ENCODE data around the gene SPRED2. TPM values are rescaled to one million over a fixed set of nuclear protein-coding genes. Genes with fewer than 3 reads are reported as not detected.
"Not testable (repeated sequence)": the region's sequence is repeated elsewhere in the genome, so short reads cannot be mapped to it uniquely, and the experiment has no call there.

The SPRED2 gene
- total and polyA plus RNA-seq, 8 donors: 6.4 to 23.3 (median 11.5) TPM

DNA sequence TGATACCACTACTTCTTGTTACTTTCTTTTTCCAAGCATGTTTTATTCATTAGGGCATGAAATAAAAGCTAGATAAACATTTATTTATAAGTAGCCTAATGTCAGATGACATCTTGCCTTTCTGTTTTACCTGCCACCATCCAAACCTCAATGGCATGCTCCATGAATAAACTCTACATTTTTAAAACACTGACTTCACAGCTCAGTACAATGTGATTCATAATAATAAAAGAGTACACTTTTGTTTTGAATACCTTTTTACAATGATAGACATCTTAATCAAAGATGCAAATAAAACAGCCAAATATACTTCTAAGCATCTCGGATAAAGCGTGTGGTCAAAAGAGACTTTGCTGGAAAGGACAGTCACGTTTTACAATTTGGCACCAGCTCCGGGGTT, 88.2 kb downstream of the SPRED2 start:
- intact Hi-C loops (cut with DNase I; ENCODE audit: low total_unique reads): no loop called here
- H3K27me3 ChIP-seq: no peaks in the 10 kb centered on the region
- WGBS, 5 donors: 86 to 91% (median 87%) methylated on average over 4 of the region's 4 CpGs
- no peak overlapping the region for H3K27ac ChIP-seq
- peaks cover 0 to 11% (median 4%) of the 10 kb centered on the region in 4 donors for H3K36me3 ChIP-seq
- TF ChIP-seq, protein P1, sequence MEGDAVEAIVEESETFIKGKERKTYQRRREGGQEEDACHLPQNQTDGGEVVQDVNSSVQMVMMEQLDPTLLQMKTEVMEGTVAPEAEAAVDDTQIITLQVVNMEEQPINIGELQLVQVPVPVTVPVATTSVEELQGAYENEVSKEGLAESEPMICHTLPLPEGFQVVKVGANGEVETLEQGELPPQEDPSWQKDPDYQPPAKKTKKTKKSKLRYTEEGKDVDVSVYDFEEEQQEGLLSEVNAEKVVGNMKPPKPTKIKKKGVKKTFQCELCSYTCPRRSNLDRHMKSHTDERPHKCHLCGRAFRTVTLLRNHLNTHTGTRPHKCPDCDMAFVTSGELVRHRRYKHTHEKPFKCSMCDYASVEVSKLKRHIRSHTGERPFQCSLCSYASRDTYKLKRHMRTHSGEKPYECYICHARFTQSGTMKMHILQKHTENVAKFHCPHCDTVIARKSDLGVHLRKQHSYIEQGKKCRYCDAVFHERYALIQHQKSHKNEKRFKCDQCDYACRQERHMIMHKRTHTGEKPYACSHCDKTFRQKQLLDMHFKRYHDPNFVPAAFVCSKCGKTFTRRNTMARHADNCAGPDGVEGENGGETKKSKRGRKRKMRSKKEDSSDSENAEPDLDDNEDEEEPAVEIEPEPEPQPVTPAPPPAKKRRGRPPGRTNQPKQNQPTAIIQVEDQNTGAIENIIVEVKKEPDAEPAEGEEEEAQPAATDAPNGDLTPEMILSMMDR (IDR thresholded peaks at IDR 0.05): no peak
- TF ChIP-seq POLR2A (IDR thresholded peaks at IDR 0.05) (no peak), EP300 (IDR thresholded peaks at IDR 0.05) (no peak), POLR2AphosphoS5 (IDR thresholded peaks at IDR 0.05) (no peak)
- no peaks in the 10 kb centered on the region for H3K9me3 ChIP-seq
- H3K4me1 ChIP-seq: peaks cover 0 to 13% (median under 1%) of the 10 kb centered on the region in 4 donors
- no peak for DNase-seq
- H3K4me3 ChIP-seq: no peak overlapping the region

DNA sequence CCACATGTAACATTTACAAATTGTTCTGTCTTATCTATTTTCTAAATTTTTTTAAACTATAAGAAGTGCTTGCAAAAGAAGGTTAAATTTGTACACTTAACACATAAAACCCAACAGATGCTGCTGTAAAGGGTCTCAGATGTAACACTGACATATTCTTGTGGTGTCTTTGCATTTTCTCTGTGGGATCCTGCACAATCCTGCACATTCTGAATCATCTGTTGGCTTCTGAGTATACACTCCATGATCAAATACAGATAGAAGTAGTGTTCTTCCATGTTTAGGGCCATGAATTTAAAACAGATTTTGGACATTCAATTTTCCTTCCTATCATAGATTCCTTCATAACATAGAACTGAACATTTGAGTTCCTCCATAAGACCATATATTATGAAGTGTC, 89.0 kb downstream of the SPRED2 start:
- intact Hi-C loops (cut with DNase I; ENCODE audit: low total_unique reads): no loop called here
- H3K4me1 ChIP-seq: peaks cover 0 to 8% (median 0%) of the 10 kb centered on the region in 4 donors
- TF ChIP-seq POLR2A (IDR thresholded peaks at IDR 0.05) (no peak), EP300 (IDR thresholded peaks at IDR 0.05) (no peak), POLR2AphosphoS5 (IDR thresholded peaks at IDR 0.05) (no peak)
- TF ChIP-seq, protein P1 (IDR thresholded peaks at IDR 0.05): no peak
- H3K27me3 ChIP-seq: no peaks in the 10 kb centered on the region
- H3K4me3 ChIP-seq: no peak overlapping the region
- no peak for DNase-seq
- H3K27ac ChIP-seq: no peak overlapping the region
- peaks cover 0 to 11% (median 4%) of the 10 kb centered on the region in 4 donors for H3K36me3 ChIP-seq
- H3K9me3 ChIP-seq: no peaks in the 10 kb centered on the region

DNA sequence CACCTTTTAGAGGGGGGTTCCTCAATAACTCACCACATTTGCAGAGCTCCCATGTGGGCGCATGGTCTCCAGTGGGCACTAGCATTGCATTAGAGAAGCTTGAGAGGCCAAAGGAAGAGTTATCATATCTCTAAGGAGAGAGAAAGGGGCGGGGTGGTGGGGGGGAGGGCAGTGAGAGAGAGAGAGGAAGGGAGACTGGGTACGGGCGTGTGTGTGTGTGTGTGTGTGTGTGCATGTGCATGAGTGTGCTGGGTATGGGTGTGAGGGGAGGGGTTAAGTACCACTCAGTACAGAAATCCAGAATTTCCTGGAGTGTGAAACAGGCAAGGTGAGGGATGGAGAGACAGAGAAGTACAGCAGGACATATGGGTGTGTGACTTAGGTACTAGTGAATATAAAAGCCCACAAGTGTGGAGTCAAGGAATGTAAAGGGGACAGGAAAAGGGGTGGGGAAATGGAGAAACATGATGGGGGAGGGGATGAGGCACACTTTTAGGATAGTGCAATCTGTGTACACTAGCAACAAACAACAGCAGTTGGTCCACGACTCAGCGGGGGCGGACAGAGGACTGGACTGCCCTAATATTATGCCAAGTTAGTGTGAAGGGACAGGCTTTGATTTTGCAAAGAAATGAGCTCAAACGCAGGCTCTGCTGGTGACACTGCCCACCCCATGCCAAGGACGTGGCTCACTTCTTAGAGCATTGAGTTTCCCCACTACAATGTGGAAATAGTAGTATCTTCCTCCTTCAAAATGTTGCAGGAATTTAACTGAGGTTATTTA, 91.3 kb downstream of the SPRED2 start:
- no peak for DNase-seq
- TF ChIP-seq POLR2AphosphoS5 (IDR thresholded peaks at IDR 0.05) (no peak), EP300 (IDR thresholded peaks at IDR 0.05) (no peak)
- Histone ChIP-seq H3K4me1 (peaks cover 0 to 8% (median 0%) of the 10 kb centered on the region in 4 donors), H3K27ac (no peak overlapping the region), H3K27me3 (no peaks in the 10 kb centered on the region), H3K4me3 (no peak overlapping the region), H3K36me3 (peaks cover 0 to 11% (median 4%) of the 10 kb centered on the region in 4 donors), H3K9me3 (no peaks in the 10 kb centered on the region)
- WGBS, 5 donors: 70 to 80% (median 71%) methylated on average over 9 of the region's 9 CpGs
- intact Hi-C loops (cut with DNase I; ENCODE audit: low total_unique reads): no loop called here

DNA sequence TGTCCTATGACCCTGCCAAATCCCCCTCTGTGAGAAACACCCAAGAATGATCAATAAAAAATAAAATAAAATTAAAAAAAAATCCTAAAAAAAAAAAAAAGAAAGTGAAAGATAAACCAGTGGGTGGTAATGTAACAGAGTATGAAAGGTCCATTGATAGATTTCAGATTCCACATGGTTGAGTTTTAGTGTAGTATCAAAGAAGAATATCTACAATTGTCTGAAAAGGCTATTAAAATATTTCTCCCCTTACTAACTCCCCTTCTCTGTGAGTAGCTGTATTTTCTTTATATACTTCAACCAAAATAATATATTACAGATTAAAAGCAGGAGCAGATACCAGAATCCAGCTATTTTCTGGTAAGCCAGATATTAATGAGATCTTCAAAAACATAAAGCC, 92.8 kb downstream of the SPRED2 start:
- no peaks in the 10 kb centered on the region for H3K27me3 ChIP-seq
- H3K4me3 ChIP-seq: no peak overlapping the region
- no peak for DNase-seq
- intact Hi-C loops (cut with DNase I; ENCODE audit: low total_unique reads): no loop called here
- no peak for TF ChIP-seq EP300 (IDR thresholded peaks at IDR 0.05)
- TF ChIP-seq POLR2A (IDR thresholded peaks at IDR 0.05): no peak
- no peak for TF ChIP-seq POLR2AphosphoS5 (IDR thresholded peaks at IDR 0.05)
- TF ChIP-seq, protein P1 (IDR thresholded peaks at IDR 0.05): no peak
- H3K36me3 ChIP-seq: peaks cover 0 to 13% (median 5%) of the 10 kb centered on the region in 4 donors
- H3K27ac ChIP-seq: no peak overlapping the region
- peaks cover 0 to 8% (median 0%) of the 10 kb centered on the region in 4 donors for H3K4me1 ChIP-seq
- H3K9me3 ChIP-seq: no peaks in the 10 kb centered on the region

DNA sequence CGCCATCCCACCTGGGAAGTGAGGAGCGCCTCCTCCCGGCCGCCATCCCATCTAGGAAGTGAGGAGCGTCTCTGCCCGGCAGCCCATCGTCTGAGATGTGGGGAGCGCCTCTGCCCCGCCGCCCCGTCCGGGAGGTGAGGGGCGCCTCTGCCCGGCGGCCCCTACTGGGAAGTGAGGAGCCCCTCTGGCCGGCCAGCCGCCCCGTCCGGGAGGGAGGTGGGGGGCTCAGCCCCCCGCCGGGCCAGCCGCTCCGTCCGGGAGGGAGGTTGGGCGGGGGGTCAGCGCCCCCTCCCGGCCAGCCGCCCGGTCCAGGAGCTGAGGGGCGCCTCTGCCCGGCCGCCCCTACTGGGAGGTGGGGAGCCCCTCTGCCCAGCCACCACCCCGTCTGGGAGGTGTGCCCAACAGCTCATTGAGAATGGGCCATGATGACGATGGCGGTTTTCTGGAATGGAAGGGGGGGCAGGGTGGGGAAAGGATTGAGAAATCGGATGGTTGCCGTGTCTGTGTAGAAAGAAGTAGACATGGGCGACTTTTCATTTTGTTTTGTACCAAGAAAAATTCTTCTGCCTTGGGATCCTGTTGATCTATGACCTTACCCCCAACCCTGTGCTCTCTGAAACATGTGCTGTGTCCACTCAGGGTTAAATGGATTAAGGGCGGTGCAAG, 93.4 kb downstream of the SPRED2 start:
- intact Hi-C loops (cut with DNase I; ENCODE audit: low total_unique reads); H3K4me3 ChIP-seq; DNase-seq; H3K4me1 ChIP-seq; H3K9me3 ChIP-seq; H3K27ac ChIP-seq; H3K27me3 ChIP-seq: not testable (repeated sequence)
- H3K36me3 ChIP-seq: peaks cover 0 to 18% (median 11%) of the 10 kb centered on the region in 4 donors
- 98 to 100% (median 99%) methylated on average over 16 to 33 of the region's 39 CpGs for WGBS, 5 donors

DNA sequence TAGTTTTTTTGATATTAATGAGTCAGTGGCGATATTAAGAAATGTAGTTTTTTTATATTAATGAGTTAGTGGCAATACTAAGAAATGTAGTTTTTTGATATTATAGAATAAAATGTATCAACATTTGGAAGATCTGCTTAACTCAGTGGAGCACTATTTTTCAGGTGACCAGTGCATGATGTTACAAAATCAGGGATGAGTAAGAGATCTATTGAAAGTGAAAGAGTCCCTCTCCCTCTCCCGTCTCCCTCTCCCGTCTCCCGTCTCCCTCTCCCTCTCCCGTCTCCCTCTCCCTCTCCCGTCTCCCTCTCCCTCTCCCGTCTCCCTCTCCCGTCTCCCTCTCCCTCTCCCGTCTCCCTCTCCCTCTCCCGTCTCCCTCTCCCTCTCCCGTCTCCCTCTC, 94.5 kb downstream of the SPRED2 start:
- H3K27me3 ChIP-seq; H3K9me3 ChIP-seq; H3K4me3 ChIP-seq; H3K27ac ChIP-seq; H3K4me1 ChIP-seq; DNase-seq; intact Hi-C loops (cut with DNase I; ENCODE audit: low total_unique reads): not testable (repeated sequence)
- peaks cover 0 to 26% (median 18%) of the 10 kb centered on the region in 4 donors for H3K36me3 ChIP-seq
- WGBS, 5 donors: 95 to 99% (median 96%) methylated on average over 4 to 10 of the region's 11 CpGs

All from stomach (tissue), 9 donors.